Spleen (tissue), 11 donors: ENCODE data around the gene CNIH1. TPM values are rescaled to one million over a fixed set of nuclear protein-coding genes. Genes with fewer than 3 reads are reported as not detected.
"Not testable (repeated sequence)": the region's sequence is repeated elsewhere in the genome, so short reads cannot be mapped to it uniquely, and the experiment has no call there.

Experiments used
- DNase-seq: peaks from one replicate; pipeline ENCODE4 v3.0.0-alpha.2; 2020
- H3K27ac ChIP-seq, 8 donors: fragments of 200-600 bp; sonication (generic) in 7 of 8; 1 replicate in 4 of 8; 2 replicates in 4 of 8; pipeline versions ENCODE4 v1.5.0 to v1.8.0; 2016 to 2021; ENCODE audit warnings: inconsistent platforms in 4 of 8, mild to moderate bottlenecking in 4 of 8, moderate library complexity in 1 of 8
- H3K27me3 ChIP-seq, 7 donors: fragments of 200-600 bp; sonication (generic) in 6 of 7; replicated peaks in 1 of 7; 1 replicate in 4 of 7; 2 replicates in 3 of 7; pipeline versions ENCODE4 v1.5.0 to v1.8.0; 2016 to 2021; ENCODE audit warnings: inconsistent platforms in 3 of 7, mild to moderate bottlenecking in 1 of 7
- H3K36me3 ChIP-seq, 6 donors: fragments of 200-600 bp; sonication (generic) in 5 of 6; 1 replicate in 4 of 6; 2 replicates in 2 of 6; pipeline versions ENCODE4 v1.5.0 to v1.8.0; 2016 to 2021; ENCODE audit warnings: inconsistent platforms in 2 of 6
- H3K4me1 ChIP-seq, 6 donors: fragments of 200-600 bp; sonication (generic) in 5 of 6; 1 replicate in 3 of 6; 2 replicates in 3 of 6; pipeline versions ENCODE4 v1.5.0 to v1.8.0; 2016 to 2021; ENCODE audit warnings: inconsistent platforms in 3 of 6
- H3K4me3 ChIP-seq, 8 donors: fragments of 200-600 bp; sonication (generic) in 7 of 8; 1 replicate in 4 of 8; 2 replicates in 4 of 8; pipeline versions ENCODE4 v1.5.0 to v1.8.0; 2016 to 2021; ENCODE audit warnings: inconsistent platforms in 4 of 8, mild to moderate bottlenecking in 4 of 8, moderate library complexity in 2 of 8
- H3K9me3 ChIP-seq, 8 donors: fragments of 200-600 bp; sonication (generic) in 7 of 8; 1 replicate in 4 of 8; 2 replicates in 4 of 8; pipeline versions ENCODE4 v1.5.0 to v1.8.0; 2016 to 2021; ENCODE audit warnings: inconsistent platforms in 4 of 8
- POLR2A ChIP-seq, 3 donors: fragments of 450-650 bp; IDR thresholded peaks; one replicate each; pipeline ENCODE4 v1.5.1; 2017; ENCODE audit warnings: antibody characterized with exemption in 3 of 3, mild to moderate bottlenecking in 1 of 3
- POLR2AphosphoS5 ChIP-seq, 3 donors: sonication (generic); formaldehyde crosslinking; IDR thresholded peaks; one replicate each; pipeline ENCODE4 v1.5.1; 2017; ENCODE audit warnings: antibody characterized with exemption in 3 of 3
- WGBS, 5 donors: extraction: QIAGEN DNeasy Blood & Tissue Kit in 3 of 5; methylation state at CpG; one replicate each; pipeline versions ENCODE4 v1.1.5 to v1.1.7; 2013 to 2018; 5-methylcytosine and 5-hydroxymethylcytosine counted together
- intact Hi-C: fragments of 100-400 bp; cut with DNase I; formaldehyde crosslinking; loops from one replicate; pipeline ENCODE4 v1.15.0; 2023; ENCODE audit warnings: low total_unique reads
- polyA plus RNA-seq, 3 donors: library from polyadenylated mRNA; stranded (reverse); fragments of 200-250 nt; gene quantifications; one replicate each; pipeline ENCODE4 v1.2.1, GENCODE V29; 2013
- total RNA-seq, 7 donors: library from RNA; depleted of rRNA in 3 of 7; stranded (reverse); fragments of >200 nt in 3 of 7; fragmentation: NEBNext Ultra II Directional in 4 of 7; extraction: Animal tissue kit (Norgen Biotek cat#: 25700) in 4 of 7; gene quantifications; one replicate each; pipeline versions ENCODE4 v1.1.0 to v1.2.1, GENCODE V29; 2016 to 2021
- TF ChIP-seq, protein P1 (sequence below), 11 experiments: fragments of 200-600 bp in 7 of 11; fragments of 450-650 bp in 4 of 11; sonication (generic) in 4 of 11; IDR thresholded peaks in 8 of 11; conservative IDR thresholded peaks in 3 of 11; 1 replicate in 7 of 11; 2 replicates in 4 of 11; pipeline versions ENCODE4 v1.4.0 to v1.8.0; 2016 to 2021; ENCODE audit warnings: antibody characterized with exemption in 11 of 11, inconsistent platforms in 4 of 11, mild to moderate bottlenecking in 1 of 11
- donor health status: healthy with polysubstance abuse.
- donor health status: DM: no; HTN: no; CAD: no; lungs with moderate emphysema.
- donor health status: DM: no; HTN: no; CAD: no.
- donor health status: Bipolar disorder and iron deficiency.
- donor health status: healthy.
- donor health status: DM: no; HTN: no; CAD: no.
- donor health status: DM: yes; HTN: yes; CAD: no.

CNIH1 gene
- total and polyA plus RNA-seq, 10 donors = 35.0 to 105 (median 47.0) TPM

- no peak for DNase-seq
- Histone ChIP-seq H3K9me3 (peaks cover 0 to 20% (median 14%) of the 10 kb centered on the region in 8 donors), H3K27ac (no peak overlapping the region), H3K4me3 (no peak overlapping the region), H3K27me3 (no peaks in the 10 kb centered on the region), H3K4me1 (no peaks in the 10 kb centered on the region), H3K36me3 (peaks cover 0 to 16% (median 0%) of the 10 kb centered on the region in 6 donors)
- intact Hi-C loops = no loop called here
- TF ChIP-seq, protein P1, sequence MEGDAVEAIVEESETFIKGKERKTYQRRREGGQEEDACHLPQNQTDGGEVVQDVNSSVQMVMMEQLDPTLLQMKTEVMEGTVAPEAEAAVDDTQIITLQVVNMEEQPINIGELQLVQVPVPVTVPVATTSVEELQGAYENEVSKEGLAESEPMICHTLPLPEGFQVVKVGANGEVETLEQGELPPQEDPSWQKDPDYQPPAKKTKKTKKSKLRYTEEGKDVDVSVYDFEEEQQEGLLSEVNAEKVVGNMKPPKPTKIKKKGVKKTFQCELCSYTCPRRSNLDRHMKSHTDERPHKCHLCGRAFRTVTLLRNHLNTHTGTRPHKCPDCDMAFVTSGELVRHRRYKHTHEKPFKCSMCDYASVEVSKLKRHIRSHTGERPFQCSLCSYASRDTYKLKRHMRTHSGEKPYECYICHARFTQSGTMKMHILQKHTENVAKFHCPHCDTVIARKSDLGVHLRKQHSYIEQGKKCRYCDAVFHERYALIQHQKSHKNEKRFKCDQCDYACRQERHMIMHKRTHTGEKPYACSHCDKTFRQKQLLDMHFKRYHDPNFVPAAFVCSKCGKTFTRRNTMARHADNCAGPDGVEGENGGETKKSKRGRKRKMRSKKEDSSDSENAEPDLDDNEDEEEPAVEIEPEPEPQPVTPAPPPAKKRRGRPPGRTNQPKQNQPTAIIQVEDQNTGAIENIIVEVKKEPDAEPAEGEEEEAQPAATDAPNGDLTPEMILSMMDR (IDR thresholded peaks at IDR 0.05 in 8 of 11, conservative IDR thresholded peaks at IDR 0.05 in 3 of 11) = no peak
- TF ChIP-seq POLR2A (IDR thresholded peaks at IDR 0.05) = no peak
- no peak for TF ChIP-seq POLR2AphosphoS5 (IDR thresholded peaks at IDR 0.05)
Observed at GRCh38 chr14:54467280-54467679, 26.1 kb upstream of the CNIH1 start.

GRCh38 chr14:54465654-54466053 is 24.5 kb upstream of the CNIH1 start:
- intact Hi-C loops = no loop called here
- no peak overlapping the region for H3K4me3 ChIP-seq
- H3K36me3 ChIP-seq = peaks cover 0 to under 1% (median 0%) of the 10 kb centered on the region in 6 donors
- TF ChIP-seq POLR2AphosphoS5 (IDR thresholded peaks at IDR 0.05) = no peak
- TF ChIP-seq, protein P1 (IDR thresholded peaks at IDR 0.05 in 8 of 11, conservative IDR thresholded peaks at IDR 0.05 in 3 of 11) = no peak
- no peak for TF ChIP-seq POLR2A (IDR thresholded peaks at IDR 0.05)
- H3K9me3 ChIP-seq = peaks cover 0 to 20% (median 14%) of the 10 kb centered on the region in 8 donors
- no peak overlapping the region for H3K27ac ChIP-seq
- no peaks in the 10 kb centered on the region for H3K27me3 ChIP-seq
- DNase-seq = no peak
- WGBS, 5 donors = 73 to 86% (median 79%) methylated on average over 4 of the region's 4 CpGs
- no peaks in the 10 kb centered on the region for H3K4me1 ChIP-seq

DNA sequence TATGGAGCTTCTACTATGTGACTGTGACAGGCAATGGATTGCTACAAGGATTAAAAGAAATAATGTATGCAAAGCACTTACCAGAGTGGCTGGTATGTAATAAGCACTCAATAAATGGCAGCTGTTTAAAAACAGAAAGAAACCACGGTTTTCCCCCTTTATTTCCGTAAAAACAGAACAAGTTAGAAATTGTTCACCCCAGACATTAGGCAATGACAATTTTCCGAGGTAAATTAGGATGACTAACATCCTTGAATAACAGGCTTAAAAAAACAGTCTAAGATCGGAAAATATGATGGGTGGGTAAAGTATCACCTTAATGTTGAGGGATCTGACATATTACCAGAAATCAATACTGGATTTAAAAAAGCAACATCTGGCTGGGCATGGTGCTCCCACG is 20.9 kb upstream of the CNIH1 start:
- TF ChIP-seq POLR2A (IDR thresholded peaks at IDR 0.05) (no peak), POLR2AphosphoS5 (IDR thresholded peaks at IDR 0.05) (no peak)
- TF ChIP-seq, protein P1 (IDR thresholded peaks at IDR 0.05 in 8 of 11, conservative IDR thresholded peaks at IDR 0.05 in 3 of 11) = no peak
- no peaks in the 10 kb centered on the region for H3K4me1 ChIP-seq
- DNase-seq = no peak
- no peaks in the 10 kb centered on the region for H3K36me3 ChIP-seq
- no peak overlapping the region for H3K4me3 ChIP-seq
- no peaks in the 10 kb centered on the region for H3K27me3 ChIP-seq
- WGBS, 5 donors = 70 to 90% (median 75%) methylated on average over 5 of the region's 5 CpGs
- intact Hi-C loops = no loop called here
- H3K27ac ChIP-seq = no peak overlapping the region
- H3K9me3 ChIP-seq = peaks cover 0 to 19% (median 10%) of the 10 kb centered on the region in 8 donors

DNA sequence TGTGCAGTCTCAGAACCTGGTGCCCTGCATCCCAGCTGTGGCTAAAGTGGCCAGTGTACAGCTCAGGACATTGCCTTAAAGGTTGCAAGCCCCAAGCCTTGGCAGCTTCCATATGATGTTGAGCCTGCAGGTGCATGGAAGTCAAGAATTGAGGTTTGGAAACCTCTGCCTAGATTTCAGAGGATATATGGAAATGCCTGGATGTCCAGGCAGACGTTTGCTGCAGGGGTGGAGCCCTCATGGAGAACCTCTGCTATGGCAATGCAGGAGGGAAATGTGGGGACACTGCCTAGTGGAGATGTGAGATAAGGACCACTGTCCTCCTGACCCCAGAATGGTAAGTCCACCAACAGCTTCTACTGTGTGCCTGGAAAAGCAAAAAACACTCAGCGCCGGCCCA is 17.9 kb upstream of the CNIH1 start:
- no peaks in the 10 kb centered on the region for H3K36me3 ChIP-seq
- peaks cover 0 to 16% (median 6%) of the 10 kb centered on the region in 8 donors for H3K9me3 ChIP-seq
- WGBS, 5 donors = 68 to 92% (median 89%) methylated on average over 3 of the region's 3 CpGs
- H3K4me1 ChIP-seq = no peaks in the 10 kb centered on the region
- no peaks in the 10 kb centered on the region for H3K27me3 ChIP-seq
- no peak overlapping the region for H3K4me3 ChIP-seq
- intact Hi-C loops = no loop called here
- DNase-seq = no peak
- H3K27ac ChIP-seq = no peak overlapping the region
- TF ChIP-seq POLR2AphosphoS5 (IDR thresholded peaks at IDR 0.05) = no peak
- TF ChIP-seq, protein P1 (IDR thresholded peaks at IDR 0.05 in 8 of 11, conservative IDR thresholded peaks at IDR 0.05 in 3 of 11) = no peak
- TF ChIP-seq POLR2A (IDR thresholded peaks at IDR 0.05) = no peak

DNA sequence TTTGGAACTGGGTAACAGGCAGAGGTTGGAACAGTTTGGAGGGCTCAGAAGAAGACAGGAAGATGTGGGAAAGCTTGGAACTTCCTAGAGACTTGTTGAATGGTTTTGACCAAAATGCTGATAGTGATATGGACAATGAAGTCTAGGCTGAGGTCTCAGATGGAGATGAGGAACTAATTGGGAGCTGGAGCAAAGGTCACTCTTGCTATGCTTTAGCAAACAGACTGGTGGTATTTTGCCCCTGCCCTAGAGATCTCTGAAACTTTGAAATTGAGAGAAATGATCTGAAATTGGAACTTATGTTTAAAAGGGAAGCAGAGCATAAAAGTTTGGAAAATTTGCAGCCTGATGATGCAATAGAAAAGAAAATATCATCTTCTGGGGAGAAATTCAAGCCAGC is 17.4 kb upstream of the CNIH1 start:
- H3K36me3 ChIP-seq, H3K4me1 ChIP-seq, DNase-seq, intact Hi-C loops, H3K27me3 ChIP-seq, H3K27ac ChIP-seq, H3K4me3 ChIP-seq: not testable (repeated sequence)
- peaks cover 0 to 16% (median 6%) of the 10 kb centered on the region in 8 donors for H3K9me3 ChIP-seq
